AG04450 (cell line): ENCODE measurements around the gene ALDOC. TPM values are rescaled to one million over a fixed set of nuclear protein-coding genes. Genes with fewer than 3 reads are reported as not detected.

Experiments
- CTCF ChIA-PET: fragments of 300-600, 350-600 bp; formaldehyde crosslinking; extraction: SDS; loops from one replicate; lab custom pipeline; 2022; ENCODE audit warnings: antibody characterized with exemption, inconsistent platforms; lab: Charles Lee
- POLR2A ChIA-PET: fragments of 350-600 bp; formaldehyde crosslinking; extraction: SDS; loops from one replicate; lab custom pipeline; 2021; ENCODE audit warnings: antibody characterized with exemption, inconsistent platforms; lab: Yijun Ruan, JAX
- DNase-seq: peaks from one replicate; pipeline ENCODE4 v3.0.0-alpha.2; 2011; ENCODE audit warnings: low read depth, low spot score
- H3K27ac ChIP-seq: one replicate; pipeline ENCODE4 v1.5.1; 2012; ENCODE audit warnings: low read depth, low read length, control low read depth
- H3K27me3 ChIP-seq: one replicate; pipeline ENCODE4 v1.6.0; 2012; ENCODE audit warnings: low read length; ENCODE audit not compliant: control insufficient read depth, insufficient read depth
- H3K4me3 ChIP-seq: 2 replicates; pipeline ENCODE4 v1.5.1; 2011; ENCODE audit warnings: mild to moderate bottlenecking, low read depth, low read length, control low read depth
- H3K9me3 ChIP-seq: 2 replicates; pipeline ENCODE4 v1.5.1; 2012; ENCODE audit warnings: low read length; ENCODE audit not compliant: control insufficient read depth, insufficient read depth
- polyA plus RNA-seq: library from polyadenylated mRNA; depleted of rRNA; stranded (reverse); fragments of >200 nt; gene quantifications from 2 replicates; pipeline ENCODE4 v1.2.3, GENCODE V29; 2011
- TF ChIP-seq, protein P1 (sequence below): IDR thresholded peaks from 2 replicates; pipeline ENCODE4 v1.5.1; 2011; ENCODE audit warnings: low read depth, low read length, control low read depth, inconsistent platforms

ALDOC gene
- polyA plus RNA-seq, 1 experiment, result 46.3 TPM

DNA sequence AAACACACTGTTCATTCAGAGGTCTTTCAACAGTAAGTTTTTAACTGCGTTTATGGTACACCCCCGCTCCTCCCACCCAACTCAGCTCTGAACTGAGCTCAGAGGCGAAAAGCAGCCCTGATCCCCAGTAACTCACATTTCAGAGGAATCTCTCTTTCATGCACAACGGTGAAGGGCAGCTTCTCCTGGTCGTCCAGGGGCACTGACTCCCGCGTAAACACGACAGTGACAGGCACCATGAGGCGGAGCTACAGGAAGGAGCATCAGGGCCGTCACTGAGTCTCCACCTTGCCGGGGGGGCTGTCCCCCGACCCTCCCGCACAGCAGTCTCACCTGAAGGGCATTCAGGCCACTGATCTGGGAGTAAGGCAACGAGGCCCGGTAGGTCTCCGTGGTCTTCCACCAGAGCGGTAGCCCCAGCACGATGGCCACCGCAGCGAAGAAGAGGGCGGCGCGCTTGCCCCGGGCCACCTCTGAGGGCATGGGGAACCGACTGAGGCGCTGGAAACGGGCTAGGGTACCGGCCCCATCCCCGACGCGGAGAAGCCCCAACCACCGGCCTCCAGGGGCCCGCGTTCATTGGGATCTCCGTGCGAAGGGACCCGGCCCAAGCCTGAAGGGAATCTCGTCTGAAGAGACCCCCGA lies 5.9 kb downstream of the ALDOC start:
- Histone ChIP-seq H3K27ac (no peak overlapping the region), H3K4me3 (peak overlapping the region; percentile 99), H3K9me3 (no peaks in the 10 kb centered on the region; the same call in 1 of the 2 replicates), H3K27me3 (no peaks in the 10 kb centered on the region)
- no peak for DNase-seq
- CTCF ChIA-PET, result no interaction called here
- TF ChIP-seq, protein P1, sequence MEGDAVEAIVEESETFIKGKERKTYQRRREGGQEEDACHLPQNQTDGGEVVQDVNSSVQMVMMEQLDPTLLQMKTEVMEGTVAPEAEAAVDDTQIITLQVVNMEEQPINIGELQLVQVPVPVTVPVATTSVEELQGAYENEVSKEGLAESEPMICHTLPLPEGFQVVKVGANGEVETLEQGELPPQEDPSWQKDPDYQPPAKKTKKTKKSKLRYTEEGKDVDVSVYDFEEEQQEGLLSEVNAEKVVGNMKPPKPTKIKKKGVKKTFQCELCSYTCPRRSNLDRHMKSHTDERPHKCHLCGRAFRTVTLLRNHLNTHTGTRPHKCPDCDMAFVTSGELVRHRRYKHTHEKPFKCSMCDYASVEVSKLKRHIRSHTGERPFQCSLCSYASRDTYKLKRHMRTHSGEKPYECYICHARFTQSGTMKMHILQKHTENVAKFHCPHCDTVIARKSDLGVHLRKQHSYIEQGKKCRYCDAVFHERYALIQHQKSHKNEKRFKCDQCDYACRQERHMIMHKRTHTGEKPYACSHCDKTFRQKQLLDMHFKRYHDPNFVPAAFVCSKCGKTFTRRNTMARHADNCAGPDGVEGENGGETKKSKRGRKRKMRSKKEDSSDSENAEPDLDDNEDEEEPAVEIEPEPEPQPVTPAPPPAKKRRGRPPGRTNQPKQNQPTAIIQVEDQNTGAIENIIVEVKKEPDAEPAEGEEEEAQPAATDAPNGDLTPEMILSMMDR, result no peak
- POLR2A ChIA-PET, result interaction anchor here (1.0 to 1.9 kb wide), 2 partner anchors 17 to 74 kb away, joined by 3 to 10 read pairs; partner anchors contain the start of genes BLTP2 and UNC119

DNA sequence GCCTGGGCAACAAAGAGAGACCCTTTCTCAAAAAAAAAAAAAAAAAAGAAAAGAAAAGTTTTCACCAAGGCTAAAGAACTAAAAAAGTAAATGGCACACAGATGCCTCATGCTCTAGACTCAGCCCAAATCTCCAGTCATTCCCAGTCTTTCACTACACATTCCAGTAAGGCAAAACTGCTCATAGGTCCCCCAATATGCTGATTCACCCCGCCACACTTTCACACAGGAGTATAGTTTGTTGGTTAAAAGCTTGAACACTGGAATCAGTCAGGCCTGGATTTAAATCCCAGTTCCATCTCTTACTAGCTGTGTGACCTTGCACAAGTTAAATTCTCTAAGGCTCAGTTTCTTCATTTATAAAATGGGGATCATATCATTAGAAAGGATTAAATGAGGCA lies 7.2 kb downstream of the ALDOC start:
- ChIA-PET POLR2A (no interaction called here), CTCF (interaction anchor here (0.7 kb wide), 1 partner anchor 1285 kb away, joined by 6 read pairs; no protein-coding TSS in a partner anchor)
- TF ChIP-seq, protein P1, result no peak
- no peaks in the 10 kb centered on the region for H3K27me3 ChIP-seq
- no peak overlapping the region for H3K4me3 ChIP-seq
- DNase-seq, result no peak
- H3K9me3 ChIP-seq, result no peaks in the 10 kb centered on the region; the same call in 1 of the 2 replicates
- H3K27ac ChIP-seq, result no peak overlapping the region

DNA sequence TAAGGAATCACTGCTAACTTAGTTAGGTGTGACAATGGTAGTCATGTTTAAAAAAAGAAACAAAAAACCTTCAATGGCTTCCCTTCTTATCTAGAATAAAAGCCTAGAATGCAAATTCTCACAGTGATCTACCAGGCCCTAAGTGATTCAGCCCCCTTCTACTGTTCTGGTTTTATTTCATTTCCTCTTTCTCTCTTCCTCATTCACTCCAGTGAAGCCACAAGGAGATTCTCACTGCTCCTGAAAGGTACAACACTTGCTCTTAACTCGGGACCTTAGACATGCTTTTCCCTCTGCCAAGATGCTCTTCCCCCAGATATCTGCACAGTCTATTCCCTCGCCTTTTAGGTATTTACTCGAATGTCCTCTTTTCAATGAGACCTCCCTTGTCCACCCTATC lies 9.1 kb downstream of the ALDOC start:
- H3K9me3 ChIP-seq, result no peaks in the 10 kb centered on the region; the same call in 1 of the 2 replicates
- POLR2A ChIA-PET, result no interaction called here
- DNase-seq, result no peak
- no peak overlapping the region for H3K4me3 ChIP-seq
- TF ChIP-seq, protein P1, result no peak
- no peaks in the 10 kb centered on the region for H3K27me3 ChIP-seq
- CTCF ChIA-PET, result no interaction called here
- H3K27ac ChIP-seq, result no peak overlapping the region

DNA sequence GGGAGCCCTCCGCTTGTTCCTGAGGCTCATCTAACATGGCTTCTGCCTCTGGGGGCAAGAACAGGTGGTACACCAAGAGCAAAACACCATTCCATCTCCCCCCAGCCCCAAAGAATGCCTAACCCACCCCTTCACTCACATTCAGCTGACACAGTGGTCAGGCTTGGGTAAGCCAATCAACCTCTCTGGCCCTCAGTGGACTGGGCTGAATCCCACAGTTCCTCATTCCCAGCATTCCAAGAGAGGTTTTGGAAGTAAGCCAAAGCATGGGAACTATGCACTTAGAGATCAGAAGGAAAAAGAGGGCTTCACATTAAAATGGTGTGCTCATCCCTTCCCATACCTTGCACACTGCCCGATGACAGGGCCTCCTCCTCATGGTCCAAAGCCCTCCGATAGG lies 13.2 kb downstream of the ALDOC start:
- Histone ChIP-seq H3K27me3 (no peaks in the 10 kb centered on the region), H3K9me3 (no peaks in the 10 kb centered on the region), H3K27ac (no peak overlapping the region), H3K4me3 (no peak overlapping the region)
- no peak for DNase-seq
- ChIA-PET CTCF (no interaction called here), POLR2A (no interaction called here)
- TF ChIP-seq, protein P1, result no peak

DNA sequence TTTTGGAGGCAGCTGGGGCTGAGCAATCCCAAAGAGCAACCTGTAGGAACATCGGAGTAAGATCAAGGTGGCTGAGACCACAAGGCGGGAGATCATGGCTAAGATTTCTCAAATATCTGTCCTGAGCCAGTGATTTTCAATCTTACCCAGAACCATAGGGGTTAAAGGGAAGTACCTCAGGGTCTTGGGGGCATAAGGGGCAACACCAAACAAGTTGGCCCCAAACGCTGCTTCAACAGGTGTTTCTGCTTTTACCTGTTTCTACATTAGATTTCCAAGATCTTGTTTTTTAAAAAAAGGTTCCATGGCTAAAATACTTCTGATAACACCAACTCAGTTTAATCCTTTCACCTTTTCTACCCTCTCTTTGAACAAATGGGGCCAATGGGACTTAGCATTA lies 21.7 kb downstream of the ALDOC start:
- DNase-seq, result no peak
- Histone ChIP-seq H3K27ac (no peak overlapping the region), H3K9me3 (no peaks in the 10 kb centered on the region), H3K4me3 (no peak overlapping the region), H3K27me3 (no peaks in the 10 kb centered on the region)
- CTCF ChIA-PET, result no interaction called here
- TF ChIP-seq, protein P1, result no peak
- POLR2A ChIA-PET, result no interaction called here
